ENCODE measurements around the gene FAM53B.
"Not testable (repeated sequence)": the region's sequence is repeated elsewhere in the genome, so short reads cannot be mapped to it uniquely, and the experiment has no call there.

The FAM53B gene

GRCh38 chr10:124594240-124594639, 149.9 kb downstream of the FAM53B start:
- no peak for DNase-seq

DNA sequence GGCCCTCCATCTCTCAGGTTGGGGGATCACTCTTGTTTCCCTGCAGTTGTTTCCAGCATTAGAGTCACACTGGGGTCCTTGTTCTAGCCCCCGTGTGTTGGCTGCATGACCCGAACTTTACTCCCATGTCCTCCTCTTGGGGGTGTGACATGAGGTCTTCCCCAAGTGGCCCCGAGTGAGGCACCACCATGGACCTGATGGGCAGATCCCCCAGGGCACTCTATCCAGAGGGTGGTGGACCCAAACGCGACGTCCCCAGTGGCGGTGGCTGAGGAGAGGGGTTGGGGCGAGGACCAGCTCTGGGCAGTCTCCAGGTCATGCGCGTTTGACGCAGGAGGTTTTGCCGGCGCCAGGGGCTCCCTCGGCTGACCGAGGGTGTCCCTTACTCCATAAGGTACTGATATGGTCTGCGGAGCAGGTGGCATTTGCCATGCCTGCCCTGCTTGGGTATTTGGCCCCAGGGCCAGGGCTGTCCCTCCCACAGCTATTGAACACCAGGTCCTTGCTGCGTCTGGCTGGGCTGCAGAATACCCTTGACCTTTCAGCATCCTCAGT, 150.7 kb downstream of the FAM53B start:
- DNase-seq, result no peak

GRCh38 chr10:124592736-124593430, 151.3 kb downstream of the FAM53B start:
- no peak for DNase-seq

GRCh38 chr10:124592101-124592500, 152.1 kb downstream of the FAM53B start:
- DNase-seq, result no peak

- no peak for DNase-seq
These were observed 153.1 kb downstream of the FAM53B start for GRCh38 chr10:124591123-124591495.

DNA sequence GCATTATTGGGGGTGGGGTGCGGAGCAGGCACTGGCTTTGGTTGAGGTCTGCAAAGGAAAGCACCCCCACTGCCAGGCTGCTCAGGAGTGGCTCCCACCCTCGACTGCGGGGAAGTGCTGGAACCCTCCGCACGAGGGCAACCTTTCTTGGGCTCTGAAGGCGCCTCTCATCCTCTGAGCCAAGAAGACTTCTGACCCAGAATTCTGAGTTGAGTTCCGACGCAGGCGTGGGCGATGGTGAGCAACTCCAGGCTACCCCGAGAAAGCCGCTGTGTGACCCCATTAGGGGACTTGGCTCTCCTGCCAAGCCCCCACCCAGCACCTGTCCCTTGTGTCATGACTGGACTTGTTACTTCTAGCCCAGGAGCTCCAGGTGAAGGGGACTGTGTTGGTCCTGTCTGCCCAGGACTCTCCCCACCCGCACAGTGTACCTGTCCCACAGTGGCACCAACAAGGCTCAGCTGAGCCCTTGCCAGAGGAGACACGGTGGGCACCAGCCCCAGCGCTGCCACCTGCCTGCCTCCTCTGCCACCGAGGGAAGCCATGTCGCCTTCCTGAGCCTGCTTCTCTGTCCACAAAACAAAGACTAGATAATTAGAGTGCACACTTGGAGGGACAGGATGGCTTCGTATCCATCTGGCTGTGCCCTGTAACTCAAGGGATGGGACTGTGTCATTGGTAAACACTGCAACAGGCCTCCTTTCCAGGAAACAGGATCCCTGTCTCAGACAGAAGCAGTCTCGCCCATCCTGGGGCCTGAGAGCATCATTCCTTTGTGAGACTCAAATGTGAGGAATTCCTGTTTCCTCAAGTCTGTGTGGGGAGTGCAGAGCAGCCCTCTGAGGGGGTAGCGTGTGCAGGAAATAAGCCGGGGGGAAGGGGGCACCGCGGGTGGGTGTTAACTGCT, 153.7 kb downstream of the FAM53B start:
- DNase-seq, result no peak

DNA sequence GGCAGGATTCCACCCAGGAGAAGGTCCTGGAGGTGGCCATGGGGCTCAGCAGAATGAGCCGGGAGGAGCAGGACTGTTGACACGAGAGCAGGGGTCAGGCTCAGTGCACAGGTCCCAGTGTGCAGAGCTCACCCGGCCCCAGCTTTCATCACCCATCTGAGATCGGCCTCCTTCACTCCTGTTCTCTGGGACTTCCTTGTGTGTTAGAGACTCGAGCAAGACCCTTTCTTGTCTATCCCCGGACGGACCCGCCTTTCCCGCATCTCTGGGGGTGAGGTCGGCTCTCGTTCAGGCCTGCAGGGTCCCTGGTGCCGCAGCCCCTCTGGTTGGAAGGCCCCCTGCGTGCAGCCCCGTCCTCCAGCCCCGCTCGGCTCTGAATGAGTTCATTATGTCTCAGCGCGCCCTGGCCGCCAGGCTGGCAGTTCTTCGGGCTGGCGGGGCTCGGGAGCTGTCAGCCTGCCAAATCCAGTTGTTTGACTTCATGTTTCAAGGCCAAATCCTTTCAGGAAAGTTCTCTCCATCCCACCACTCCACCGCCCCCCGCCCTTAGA, 154.6 kb downstream of the FAM53B start:
- DNase-seq, result no peak

GRCh38 chr10:124588736-124589490, 155.3 kb downstream of the FAM53B start:
- no peak for DNase-seq

DNA sequence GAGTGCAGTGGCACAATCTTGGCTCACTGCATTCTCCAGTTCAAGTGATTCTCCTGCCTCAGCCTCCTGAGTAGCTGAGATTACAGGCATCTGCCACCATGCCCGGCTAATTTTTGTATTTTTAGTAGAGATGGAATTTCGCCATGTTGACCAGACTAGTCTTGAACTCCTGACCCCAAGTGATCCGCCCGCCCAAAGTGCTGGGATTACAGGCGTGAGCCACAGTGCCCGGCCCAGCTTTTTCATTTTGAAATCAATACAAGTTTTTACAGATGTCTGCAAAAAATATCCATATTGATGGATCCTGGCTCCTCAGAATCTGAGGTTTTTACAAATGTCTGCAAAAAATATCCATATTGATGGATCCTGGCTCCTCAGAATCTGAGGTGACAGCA, 155.8 kb downstream of the FAM53B start:
- DNase-seq, result not testable (repeated sequence)

GRCh38 chr10:124587811-124588211, 156.4 kb downstream of the FAM53B start:
- no peak for DNase-seq

- DNase-seq, result no peak
These were observed 158.0 kb downstream of the FAM53B start for GRCh38 chr10:124586142-124586541.

GRCh38 chr10:124579011-124579399, 165.2 kb downstream of the FAM53B start:
- DNase-seq, result no peak

DNA sequence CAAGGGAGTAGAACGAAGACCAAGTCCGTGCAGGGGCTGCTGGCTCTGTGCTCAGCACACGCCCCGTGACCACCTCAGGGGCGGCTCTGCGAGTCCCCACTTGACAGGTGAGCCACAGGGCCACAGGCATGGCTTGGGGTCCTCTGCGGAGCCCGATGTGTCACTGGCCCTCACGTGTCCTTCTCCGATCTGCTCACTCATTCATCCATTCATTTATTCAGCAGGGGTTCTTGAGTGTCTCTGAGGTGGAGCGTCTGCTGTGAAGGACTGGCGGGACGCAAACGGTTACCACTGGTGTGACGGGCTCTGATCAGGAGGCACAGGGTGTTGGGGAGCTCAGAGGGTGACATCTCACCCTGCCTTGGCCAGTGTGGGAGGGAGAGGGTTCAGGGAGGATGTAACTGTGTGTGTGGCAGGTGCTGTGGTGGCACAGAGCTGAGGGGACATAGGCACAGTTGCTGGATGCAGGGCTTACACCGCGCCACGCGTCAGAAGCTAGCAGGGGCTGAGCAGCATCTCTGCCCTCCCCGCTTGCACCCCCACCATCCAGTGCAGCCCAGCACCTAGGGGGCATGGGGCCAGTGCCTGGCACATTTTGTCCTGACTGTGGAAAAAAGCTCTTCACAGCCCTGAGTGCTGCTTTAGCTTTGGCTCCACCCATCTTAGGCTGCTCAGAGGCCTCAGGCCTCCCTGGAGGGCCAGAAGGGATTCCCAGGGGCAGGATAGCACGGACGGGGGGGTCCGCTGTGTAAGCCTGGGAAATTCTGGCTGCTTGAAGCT, 165.8 kb downstream of the FAM53B start:
- no peak for DNase-seq

DNA sequence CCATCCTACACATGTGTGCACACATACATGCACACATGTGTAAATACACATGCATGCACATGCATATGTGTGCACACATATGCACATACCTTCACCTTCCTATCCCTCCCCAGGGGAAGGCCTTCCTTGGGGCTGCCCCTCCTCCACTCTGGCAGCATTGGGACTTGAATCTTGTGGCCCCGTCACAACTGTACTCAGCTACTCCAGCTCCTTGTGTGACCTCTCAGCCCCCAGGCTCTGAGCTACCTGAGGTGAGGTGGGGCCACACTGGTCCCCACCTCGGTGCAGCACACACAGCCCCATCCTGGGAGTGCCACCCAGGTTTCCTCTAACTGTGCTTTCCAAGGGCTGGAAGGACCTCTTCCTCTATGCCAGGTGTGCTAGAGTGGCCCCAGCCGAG, 166.5 kb downstream of the FAM53B start:
- no peak for DNase-seq

DNA sequence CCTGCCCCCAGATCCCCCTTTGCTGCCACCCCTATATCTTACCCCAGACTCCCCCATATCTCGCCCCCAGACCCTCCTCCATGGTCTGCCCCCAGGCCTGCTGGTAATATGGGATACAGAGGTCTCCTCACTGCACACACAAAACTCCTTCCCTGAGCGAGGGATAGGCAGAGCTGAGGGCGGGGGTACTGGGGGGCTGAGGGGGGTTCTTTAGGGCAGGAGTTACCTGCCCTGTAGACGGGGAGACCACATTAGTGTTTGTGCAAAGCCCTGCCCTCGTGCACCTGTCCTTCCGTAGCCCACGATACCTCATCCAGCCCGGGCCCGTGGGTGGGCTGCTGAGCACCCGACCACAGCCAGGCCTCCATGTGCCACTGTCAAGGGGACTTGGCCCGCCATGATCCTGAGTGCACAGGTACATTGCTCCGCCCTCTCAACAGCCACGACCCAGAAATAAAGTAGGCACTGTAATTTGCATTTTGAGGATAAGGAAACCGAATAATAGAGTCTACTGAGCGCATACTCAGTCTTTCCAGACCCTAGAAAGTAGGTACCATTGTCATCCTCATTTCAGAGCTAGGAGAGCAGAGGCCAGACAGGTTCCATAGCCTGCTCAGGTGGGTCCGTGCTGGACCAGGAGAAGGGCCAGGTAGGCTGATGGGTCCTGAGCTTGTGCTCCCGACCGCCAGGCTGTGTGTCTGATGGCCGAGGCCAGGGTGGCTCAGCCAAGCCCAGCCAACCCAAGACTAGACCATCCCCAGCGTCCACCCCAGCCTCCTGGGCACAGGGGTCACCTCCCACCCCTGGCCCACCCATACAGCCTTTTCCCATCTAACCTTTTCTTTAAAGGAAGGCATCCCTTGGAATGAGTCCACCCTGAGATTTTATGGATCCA, 167.4 kb downstream of the FAM53B start:
- no peak for DNase-seq

DNA sequence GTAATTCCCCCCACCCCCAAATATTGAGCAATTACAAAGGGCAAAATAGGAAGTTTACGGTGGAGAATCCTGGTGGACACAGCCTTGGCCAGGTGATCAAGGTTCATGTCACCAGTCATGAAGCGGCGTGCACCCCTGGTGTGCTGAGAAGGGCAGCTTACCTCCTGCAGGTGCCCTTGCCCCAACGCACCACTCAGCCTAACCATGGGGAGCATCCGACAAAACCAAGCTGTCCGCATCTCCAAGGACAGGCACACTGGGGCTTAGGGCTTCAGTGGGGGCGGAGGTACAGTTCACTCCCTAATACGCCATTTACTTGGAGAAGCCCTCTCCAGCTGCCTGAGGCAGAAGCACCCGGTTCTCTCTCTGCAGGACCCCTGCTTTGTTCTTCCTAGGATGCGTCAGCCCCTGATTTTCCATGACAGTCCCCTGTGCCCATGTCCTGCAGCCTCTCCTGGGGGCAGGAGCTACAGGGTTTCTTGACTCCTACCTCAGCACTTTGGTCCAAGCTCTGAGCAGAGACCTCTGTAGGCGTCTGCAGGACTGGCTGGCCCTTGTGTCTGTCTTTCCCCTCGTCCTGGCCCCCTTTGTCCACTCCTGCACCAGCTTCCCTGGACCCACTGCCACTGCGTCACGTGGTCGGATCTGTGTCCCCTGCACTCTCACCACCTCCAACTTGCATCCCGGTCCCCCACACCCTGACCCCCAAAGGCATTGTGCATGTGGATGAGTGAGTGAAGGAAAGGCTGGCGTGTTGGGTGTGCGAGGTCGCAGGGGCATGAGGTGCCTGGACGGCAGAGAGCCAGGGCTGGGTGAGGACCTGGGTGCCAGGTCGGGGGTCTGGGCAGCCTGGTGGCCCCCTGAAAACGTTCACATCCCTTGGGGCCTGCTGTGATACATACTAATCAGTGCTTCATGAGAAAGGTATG, 168.8 kb downstream of the FAM53B start:
- DNase-seq, result no peak

DNA sequence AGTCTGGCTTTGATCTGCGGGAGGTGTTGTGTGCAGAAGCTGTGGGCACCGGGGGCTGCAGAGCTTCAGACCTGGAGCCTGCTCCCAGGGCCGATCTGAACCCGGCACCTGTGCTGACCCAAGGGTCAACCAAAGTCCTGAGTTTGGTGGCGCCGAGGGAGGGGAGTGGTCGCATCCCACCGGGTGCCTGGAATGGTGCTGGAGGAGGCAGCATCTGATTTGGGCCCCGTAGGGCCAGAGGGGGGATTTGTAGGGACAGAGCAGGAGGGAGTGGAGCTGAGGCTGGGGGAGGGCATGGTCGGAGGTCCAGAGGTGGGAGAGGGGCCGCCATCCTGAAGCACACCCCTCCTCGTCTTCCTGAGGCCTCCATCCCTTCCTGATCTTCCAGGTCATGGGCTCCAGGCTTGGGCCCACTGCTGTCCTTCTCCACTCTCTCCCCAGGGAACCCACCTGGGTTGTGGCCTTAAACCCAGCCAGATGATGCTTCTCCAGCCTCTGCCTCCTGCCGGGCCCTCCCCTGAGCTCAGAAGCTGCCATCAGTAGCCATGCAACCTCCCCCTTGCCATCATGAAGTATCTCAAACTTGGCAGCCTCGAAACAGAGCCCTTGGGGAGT, 169.6 kb downstream of the FAM53B start:
- no peak for DNase-seq

DNA sequence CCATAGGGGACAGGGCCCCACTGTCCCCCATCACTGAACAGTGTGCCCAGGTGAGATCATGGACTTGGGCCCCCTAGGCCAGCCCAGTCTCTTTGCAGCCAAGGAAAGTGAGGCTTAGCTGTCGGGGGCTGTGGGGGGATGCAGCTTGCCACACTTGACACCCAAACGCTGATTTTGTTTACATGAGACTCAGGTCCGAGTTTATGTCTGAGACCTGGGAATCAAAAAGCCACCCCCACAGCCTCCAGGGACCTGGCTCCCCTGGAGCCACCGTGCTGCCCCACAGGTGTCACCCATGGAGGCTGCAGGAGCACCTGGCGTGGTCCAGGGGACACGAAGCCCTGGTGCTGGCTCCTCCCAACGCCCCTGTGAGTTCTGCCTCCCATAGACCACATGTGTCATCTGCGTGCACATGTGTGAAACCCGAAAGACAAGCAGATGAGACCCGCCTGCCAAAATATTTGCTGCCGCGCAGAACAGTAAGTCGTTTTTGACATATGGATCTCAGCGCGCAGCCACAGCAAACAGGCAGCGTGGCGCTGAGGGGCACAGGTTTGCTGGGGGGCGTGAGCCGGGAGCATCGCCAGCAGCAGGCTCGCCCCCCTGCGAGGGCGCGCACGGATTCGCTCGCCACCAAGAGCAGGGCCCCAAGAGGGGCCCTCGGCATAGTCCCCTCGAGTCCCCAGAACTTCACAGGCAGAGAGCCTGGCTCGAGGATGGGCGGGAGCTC, 170.3 kb downstream of the FAM53B start:
- DNase-seq, result no peak

- DNase-seq, result no peak
These were observed 171.4 kb downstream of the FAM53B start for GRCh38 chr10:124572751-124573150.

Data from CD4-positive, alpha-beta T cell treated with Interferon alpha-2 for 1 hour (primary cell).